Stomach smooth muscle (tissue), 2 donors: ENCODE results near the gene CFAP45.

ENCODE experiments used
- H3K27ac ChIP-seq: one replicate; pipeline ENCODE4 v1.7.0; 2013; ENCODE audit warnings: mild to moderate bottlenecking, low read length, inconsistent platforms
- H3K27me3 ChIP-seq, 2 donors: one replicate each; pipeline ENCODE4 v1.7.0; 2013; ENCODE audit warnings: low read length in 2 of 2; ENCODE audit not compliant: insufficient read depth in 2 of 2, control insufficient read depth in 1 of 2
- H3K36me3 ChIP-seq, 2 donors: one replicate each; pipeline ENCODE4 v1.7.0; 2013; ENCODE audit warnings: low read length in 2 of 2; ENCODE audit not compliant: control insufficient read depth in 2 of 2, insufficient read depth in 2 of 2
- H3K4me1 ChIP-seq: one replicate; pipeline ENCODE4 v1.7.0; 2013; ENCODE audit warnings: low read length; ENCODE audit not compliant: control insufficient read depth, insufficient read depth
- H3K4me3 ChIP-seq, 2 donors: one replicate each; pipeline ENCODE4 v1.7.0; 2013; ENCODE audit warnings: low read length in 2 of 2
- H3K9ac ChIP-seq, 2 donors: one replicate each; pipeline ENCODE4 v1.7.0; 2013; ENCODE audit warnings: low read length in 2 of 2, mild to moderate bottlenecking in 1 of 2
- H3K9me3 ChIP-seq, 2 donors: one replicate each; pipeline ENCODE4 v1.7.0; 2013; ENCODE audit warnings: low read length in 2 of 2; ENCODE audit not compliant: control insufficient read depth in 2 of 2
- donor health status: healthy.
- donor health status: Pancreatic carcinoma.

The CFAP45 gene

DNA sequence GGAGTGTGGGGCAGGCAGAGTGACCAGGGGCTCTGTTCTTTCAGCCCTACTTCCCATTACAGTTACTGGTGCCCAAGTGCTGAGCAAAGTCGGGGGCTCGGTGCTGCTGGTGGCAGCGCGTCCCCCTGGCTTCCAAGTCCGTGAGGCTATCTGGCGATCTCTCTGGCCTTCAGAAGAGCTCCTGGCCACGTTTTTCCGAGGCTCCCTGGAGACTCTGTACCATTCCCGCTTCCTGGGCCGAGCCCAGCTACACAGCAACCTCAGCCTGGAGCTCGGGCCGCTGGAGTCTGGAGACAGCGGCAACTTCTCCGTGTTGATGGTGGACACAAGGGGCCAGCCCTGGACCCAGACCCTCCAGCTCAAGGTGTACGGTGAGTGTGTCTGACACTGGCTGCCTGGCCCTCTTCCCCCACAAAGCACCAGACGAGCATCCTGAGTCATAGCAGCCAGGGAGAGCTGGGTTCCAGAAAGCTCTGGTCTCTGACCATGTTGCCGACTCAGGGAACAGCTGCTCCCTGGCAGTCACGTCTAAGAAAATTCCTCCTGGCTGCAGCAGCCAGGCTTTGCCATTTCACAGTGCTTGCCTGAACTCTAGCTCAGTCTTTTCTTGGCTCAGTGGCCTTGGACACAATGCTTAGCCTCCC is 70.0 kb downstream of the CFAP45 start:
- no peak overlapping the region for H3K9ac ChIP-seq
- peaks cover 6% of the 10 kb centered on the region for H3K4me1 ChIP-seq
- H3K4me3 ChIP-seq = no peak overlapping the region

DNA sequence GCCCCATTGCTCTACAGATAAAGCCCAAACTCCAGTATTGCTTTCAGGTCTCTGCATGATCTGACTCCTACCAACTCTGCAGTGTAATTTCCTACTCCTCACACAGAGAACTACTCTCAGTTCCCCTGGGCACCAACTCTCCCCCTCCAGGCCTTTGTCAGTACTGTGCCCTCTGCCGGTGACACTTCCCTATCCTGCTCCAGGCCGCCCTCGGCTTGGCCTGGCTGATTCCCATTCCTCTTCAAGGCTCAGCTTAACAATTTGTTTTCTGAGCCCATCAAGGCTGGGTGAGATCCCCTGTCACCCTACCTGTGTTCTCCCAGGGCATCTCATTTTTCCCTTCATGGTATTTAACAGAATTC is 70.7 kb downstream of the CFAP45 start:
- H3K36me3 ChIP-seq = no peaks in the 10 kb centered on the region
- H3K27me3 ChIP-seq = peaks cover 0 to 6% of the 10 kb centered on the region in 2 donors
- no peak overlapping the region for H3K27ac ChIP-seq
- no peak overlapping the region for H3K4me3 ChIP-seq
- peaks cover 6% of the 10 kb centered on the region for H3K4me1 ChIP-seq
- H3K9me3 ChIP-seq = no peaks in the 10 kb centered on the region
- H3K9ac ChIP-seq = no peak overlapping the region

More for the DNA sequence above, 70.0 kb downstream of the CFAP45 start:
- H3K27me3 ChIP-seq = peaks cover 0 to 4% of the 10 kb centered on the region in 2 donors
- H3K9me3 ChIP-seq = no peaks in the 10 kb centered on the region
- peaks cover 0 to 2% of the 10 kb centered on the region in 2 donors for H3K36me3 ChIP-seq
- no peak overlapping the region for H3K27ac ChIP-seq

DNA sequence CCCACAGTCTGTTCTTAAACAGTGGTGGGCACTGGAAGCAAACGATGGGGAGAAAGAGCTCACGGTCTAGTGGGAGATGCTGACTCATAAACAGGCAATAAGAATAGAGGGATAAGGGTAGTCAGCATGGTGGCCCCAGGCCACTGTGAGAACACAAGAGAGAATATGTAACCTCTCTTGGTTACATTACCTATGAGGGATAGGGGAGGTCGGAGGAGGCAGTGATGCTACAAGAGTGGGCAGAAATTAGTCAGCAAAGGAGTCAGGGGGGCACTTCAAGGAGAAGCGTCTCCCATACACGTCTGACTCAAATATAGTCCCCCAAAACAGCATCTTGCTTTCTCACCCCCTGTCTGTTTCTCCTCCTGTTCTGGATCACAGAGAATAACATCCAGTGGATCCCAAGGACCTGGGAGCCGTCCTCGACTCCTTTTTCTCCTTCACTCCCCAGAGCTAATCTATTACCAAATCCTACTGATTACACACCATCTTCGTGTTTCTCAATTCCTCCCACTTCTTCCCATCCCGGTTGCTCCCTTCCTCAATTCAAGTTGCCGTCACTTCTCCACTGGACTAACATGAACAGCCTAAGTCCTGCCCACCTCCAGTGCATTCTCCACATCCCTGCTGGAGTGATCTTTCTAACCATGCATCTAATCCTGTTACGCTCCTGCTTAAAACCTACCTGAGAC is 71.2 kb downstream of the CFAP45 start:
- Histone ChIP-seq H3K36me3 (no peaks in the 10 kb centered on the region), H3K9ac (no peak overlapping the region), H3K4me3 (no peak overlapping the region), H3K27ac (no peak overlapping the region), H3K9me3 (no peaks in the 10 kb centered on the region), H3K4me1 (peaks cover 6% of the 10 kb centered on the region), H3K27me3 (peaks cover 0 to 6% of the 10 kb centered on the region in 2 donors)

DNA sequence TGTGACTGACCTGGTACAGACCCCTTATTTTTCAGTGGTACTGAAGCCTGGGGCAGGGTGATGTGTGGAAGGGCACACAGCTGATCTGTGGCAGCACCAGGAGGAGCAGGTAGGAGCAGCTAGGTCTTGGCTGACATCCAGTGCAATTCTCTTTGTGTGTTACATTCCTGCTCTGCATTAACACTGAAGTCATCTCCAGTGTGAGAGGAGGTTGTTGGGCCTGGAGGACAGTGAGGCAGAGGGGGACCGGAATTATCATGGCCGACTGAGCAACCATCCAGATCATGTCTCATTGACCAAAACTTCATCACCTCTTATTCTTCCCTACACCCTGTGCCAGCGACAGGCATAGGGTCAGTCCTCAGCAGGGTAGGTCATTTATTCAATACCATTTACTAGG is 71.8 kb downstream of the CFAP45 start:
- no peak overlapping the region for H3K4me3 ChIP-seq
- no peaks in the 10 kb centered on the region for H3K36me3 ChIP-seq

DNA sequence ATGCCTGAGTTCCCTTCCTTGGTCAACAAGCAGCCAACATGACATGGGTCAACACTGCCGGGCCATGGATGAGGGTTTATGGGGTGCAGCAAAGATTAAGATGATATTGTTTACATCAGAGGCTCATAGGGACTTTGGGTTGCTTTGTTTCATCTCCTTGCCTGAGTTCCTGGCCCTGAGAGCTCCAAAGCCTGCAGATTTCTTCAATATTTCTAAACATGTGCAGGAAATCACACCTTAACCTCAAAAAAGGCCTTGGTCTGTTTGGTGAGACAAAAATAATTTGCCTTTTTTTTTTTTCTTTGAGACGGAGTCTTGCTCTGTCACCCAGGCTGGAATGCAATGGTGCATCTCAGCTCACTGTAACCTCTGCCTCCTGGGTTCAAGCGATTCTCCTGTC is 72.4 kb downstream of the CFAP45 start:
- Histone ChIP-seq H3K36me3 (no peaks in the 10 kb centered on the region), H3K27me3 (peaks cover 0 to 17% of the 10 kb centered on the region in 2 donors), H3K4me1 (peaks cover 6% of the 10 kb centered on the region), H3K9ac (no peak overlapping the region), H3K27ac (no peak overlapping the region), H3K4me3 (no peak overlapping the region), H3K9me3 (no peaks in the 10 kb centered on the region)

More for the DNA sequence above, 71.8 kb downstream of the CFAP45 start:
- peaks cover 0 to 12% of the 10 kb centered on the region in 2 donors for H3K27me3 ChIP-seq
- H3K27ac ChIP-seq = no peak overlapping the region
- H3K9ac ChIP-seq = no peak overlapping the region
- peaks cover 6% of the 10 kb centered on the region for H3K4me1 ChIP-seq
- H3K9me3 ChIP-seq = no peaks in the 10 kb centered on the region

DNA sequence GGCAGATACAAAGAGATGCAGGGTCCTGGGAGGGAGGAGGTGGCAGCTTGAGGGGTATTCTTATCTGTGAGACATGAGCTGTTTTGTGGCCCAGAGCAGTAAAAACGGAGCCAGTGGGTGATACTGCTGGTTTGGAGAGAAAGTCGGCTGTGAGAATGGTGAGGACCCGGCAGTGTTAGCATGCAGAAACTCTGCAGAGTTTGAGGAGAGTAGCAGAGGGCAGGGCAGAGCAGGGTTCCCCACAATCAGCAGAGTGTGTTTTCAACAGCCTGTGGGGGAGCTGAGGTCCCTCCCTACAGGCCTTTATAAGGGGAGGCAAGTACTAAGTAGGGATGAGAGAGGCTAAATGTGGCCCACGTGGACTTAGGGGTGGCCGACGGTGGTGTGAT is 72.9 kb downstream of the CFAP45 start:
- peaks cover 0 to 17% of the 10 kb centered on the region in 2 donors for H3K27me3 ChIP-seq
- H3K4me3 ChIP-seq = no peak overlapping the region
- H3K9me3 ChIP-seq = no peaks in the 10 kb centered on the region
- no peak overlapping the region for H3K9ac ChIP-seq
- peaks cover 6% of the 10 kb centered on the region for H3K4me1 ChIP-seq
- no peaks in the 10 kb centered on the region for H3K36me3 ChIP-seq
- H3K27ac ChIP-seq = no peak overlapping the region

DNA sequence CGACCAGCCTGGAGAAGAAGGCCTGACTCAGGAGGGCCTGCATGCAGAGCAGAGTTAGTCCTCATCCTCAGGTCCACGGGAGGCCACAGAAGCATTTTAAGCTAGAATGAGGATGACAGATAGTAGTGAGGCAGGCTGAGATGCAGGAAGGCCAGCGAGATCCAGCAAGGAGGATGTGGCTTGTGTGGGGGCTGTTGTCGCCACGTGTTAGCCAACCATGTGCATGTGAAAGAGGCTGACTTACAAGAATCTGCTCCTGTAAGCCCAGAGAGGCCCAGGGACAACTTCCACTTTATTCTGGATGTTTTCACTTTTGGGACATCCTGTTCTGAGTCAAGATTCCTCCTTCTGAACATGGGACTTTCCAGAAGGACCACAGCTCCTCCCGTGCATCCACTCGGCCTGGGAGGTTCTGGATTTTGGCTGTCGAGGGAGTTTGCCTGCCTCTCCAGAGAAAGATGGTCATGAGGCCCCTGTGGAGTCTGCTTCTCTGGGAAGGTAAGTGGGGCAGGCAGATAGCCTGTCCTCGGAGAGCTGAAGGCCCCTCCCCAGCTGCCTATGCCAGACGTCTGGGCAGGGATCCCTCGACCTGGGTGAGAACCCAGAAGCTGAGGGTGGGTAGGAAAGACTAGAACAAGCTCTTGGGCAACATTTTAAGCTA is 73.4 kb downstream of the CFAP45 start, which contains the start of gene SLAMF8:
TSS of gene SLAMF8 (plus strand) at position 433 of the 661 bp plus-strand sequence. CDS start at position 459, 26 bp downstream.
- Histone ChIP-seq H3K9me3 (no peaks in the 10 kb centered on the region), H3K27me3 (peaks cover 0 to 18% of the 10 kb centered on the region in 2 donors), H3K27ac (no peak within 1 kb of the TSS), H3K4me3 (no peak within 1 kb of the TSS), H3K4me1 (peaks cover 6% of the 10 kb centered on the region), H3K36me3 (no peaks in the 10 kb centered on the region), H3K9ac (no peak within 1 kb of the TSS)

DNA sequence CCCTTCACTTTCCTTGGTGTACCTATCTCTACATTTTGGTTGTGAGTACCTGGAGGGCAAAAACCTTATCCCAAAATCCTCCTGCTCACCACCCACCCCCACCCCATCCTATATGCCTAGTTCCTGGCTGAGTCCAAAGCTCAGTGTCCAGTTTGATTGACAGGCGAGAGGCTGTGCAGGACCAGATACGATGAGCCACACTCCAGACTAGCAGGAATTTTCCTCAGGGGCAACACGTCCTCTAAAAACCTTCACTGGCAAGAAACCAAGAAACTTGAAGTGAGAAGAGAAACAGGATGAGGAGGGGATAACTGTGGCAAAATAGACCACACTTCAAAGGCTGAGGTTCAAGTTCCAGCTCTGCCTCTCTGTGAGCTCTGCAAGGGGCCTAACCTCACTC is 74.4 kb downstream of the CFAP45 start:
- no peak overlapping the region for H3K9ac ChIP-seq
- H3K4me1 ChIP-seq = peaks cover 6% of the 10 kb centered on the region
- no peaks in the 10 kb centered on the region for H3K36me3 ChIP-seq
- no peak overlapping the region for H3K27ac ChIP-seq
- peaks cover 0 to 22% of the 10 kb centered on the region in 2 donors for H3K27me3 ChIP-seq
- H3K9me3 ChIP-seq = no peaks in the 10 kb centered on the region
- no peak overlapping the region for H3K4me3 ChIP-seq

DNA sequence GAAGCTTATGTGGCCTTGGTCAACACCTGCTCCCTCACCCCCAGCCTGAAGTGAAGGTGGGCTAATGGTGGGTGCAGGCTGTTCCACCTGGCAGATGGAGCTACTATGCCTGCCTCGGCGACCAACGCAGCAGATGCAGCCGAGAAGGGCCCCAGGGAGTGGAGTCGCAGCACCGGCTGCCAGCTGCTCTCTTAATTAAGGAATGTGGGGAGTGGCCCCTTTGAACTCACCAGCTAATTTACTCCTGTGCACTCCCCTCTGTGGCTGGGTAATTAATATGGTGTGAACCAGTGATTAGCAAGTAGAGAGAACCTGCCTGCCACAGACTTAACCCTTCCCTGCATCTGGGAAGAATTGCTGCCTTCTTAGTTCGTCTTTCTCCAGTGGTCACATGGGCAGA is 76.6 kb downstream of the CFAP45 start:
- no peak overlapping the region for H3K27ac ChIP-seq
- H3K36me3 ChIP-seq = no peaks in the 10 kb centered on the region
- H3K4me3 ChIP-seq = no peak overlapping the region

More for the DNA sequence above, 76.6 kb downstream of the CFAP45 start:
- peaks cover 3% of the 10 kb centered on the region for H3K4me1 ChIP-seq
- H3K27me3 ChIP-seq = peaks cover 0 to 20% of the 10 kb centered on the region in 2 donors
- H3K9me3 ChIP-seq = no peaks in the 10 kb centered on the region
- H3K9ac ChIP-seq = no peak overlapping the region
